ENCODE results near the gene FUS.

FUS gene

DNA sequence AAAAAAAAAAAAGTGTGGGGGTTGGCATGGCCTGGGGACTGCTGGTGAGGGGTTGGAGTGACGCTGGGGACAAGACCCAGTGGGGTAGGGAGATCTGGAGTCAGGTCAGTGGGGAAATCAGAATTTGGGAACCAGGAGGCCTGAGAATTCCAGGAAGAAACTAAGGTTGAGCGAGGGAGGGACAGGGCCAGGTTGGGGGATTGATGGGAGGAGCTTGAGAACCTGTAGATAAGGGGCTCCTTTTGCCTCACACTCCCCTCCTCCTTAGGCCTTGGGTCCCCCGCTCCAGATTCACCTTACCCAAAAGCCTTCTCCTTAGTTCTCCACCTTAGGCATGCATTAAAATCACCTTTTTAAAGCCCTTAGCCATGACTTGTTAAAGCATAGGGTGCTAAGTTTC lies 45.3 kb downstream of the FUS start:
- DNase-seq (ENCODE audit: extremely low read depth in 1 of 2, low read depth in 1 of 2) = no peak

DNA sequence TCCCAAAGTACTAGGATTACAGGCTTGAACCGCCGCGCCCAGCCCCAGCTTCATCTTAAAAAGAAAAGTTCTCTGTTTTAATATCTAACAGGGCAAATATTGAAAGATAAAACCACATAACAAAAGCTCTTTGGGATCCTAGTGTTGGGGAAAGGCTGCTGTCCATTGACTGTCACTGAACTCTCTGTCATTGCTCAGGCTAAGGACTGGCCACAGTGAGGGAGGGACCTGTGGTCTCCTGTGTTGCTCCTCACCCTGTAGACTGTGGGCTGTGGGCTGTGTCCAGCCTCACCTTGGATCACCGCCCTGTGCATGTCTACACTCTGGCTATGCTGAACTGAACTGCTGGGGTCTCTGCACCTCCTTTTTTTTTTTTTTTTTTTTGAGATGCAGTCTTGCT lies 48.3 kb downstream of the FUS start:
- DNase-seq (ENCODE audit: extremely low read depth in 1 of 2, low read depth in 1 of 2) = no peak

DNA sequence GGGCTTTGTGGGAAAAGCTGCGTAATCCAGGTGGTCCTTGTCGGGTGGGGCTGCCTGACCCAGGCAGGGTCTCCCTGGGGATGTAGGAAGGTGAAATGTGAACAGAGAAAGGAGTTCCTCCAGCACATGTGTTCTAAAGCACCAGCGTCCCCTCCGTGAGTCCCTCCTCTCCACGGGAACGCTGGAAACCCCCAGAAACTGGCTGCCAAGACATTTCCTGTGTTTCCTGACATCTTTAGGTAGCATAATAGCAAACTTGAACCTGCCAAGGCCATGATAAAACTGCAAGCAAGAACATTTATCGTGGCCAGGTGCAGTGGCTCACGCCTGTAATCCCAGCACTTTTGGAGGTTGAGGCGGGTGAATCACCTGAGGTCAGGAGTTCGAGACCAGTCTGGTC lies 49.6 kb downstream of the FUS start:
- no peak for DNase-seq (ENCODE audit: extremely low read depth in 1 of 2, low read depth in 1 of 2)

DNA sequence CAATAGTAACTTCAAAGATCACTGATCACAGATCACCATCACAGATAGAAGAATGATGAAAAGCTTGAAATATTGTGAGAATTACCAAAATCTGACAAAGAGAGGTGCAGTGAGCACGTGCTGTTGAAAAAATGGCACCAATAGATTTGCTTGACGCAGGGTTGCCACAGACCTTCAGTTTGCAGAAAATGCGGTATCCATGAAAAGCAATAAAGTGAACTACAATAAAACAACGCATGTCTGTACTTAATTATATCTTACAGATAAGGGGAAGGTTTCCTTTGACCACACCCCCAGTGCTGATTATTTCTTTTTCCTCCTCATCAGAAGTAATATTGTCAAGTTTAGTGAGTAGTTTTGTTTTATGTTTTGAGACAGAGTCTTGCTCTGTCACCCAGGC lies 58.1 kb downstream of the FUS start:
- no peak for DNase-seq (ENCODE audit: extremely low read depth in 1 of 2, low read depth in 1 of 2)
